Cardiac muscle cell (in vitro differentiated cells and primary cell): ENCODE data around the gene PPM1H. TPM values are rescaled to one million over a fixed set of nuclear protein-coding genes. Genes with fewer than 3 reads are reported as not detected.

Experiments used
- DNase-seq, 2 donors: peaks; one replicate each; pipeline versions ENCODE4 v3.0.0 to v3.0.0-alpha.2; 2010 to 2017; ENCODE audit warnings: low read depth in 1 of 2, low spot score in 1 of 2
- H3K27ac ChIP-seq: fragments of 200-600 bp; sonication (generic); 2 replicates; pipeline ENCODE4 v1.5.1; 2016
- H3K27me3 ChIP-seq: fragments of 200-600 bp; sonication (generic); 2 replicates; pipeline ENCODE4 v1.6.0; 2016; ENCODE audit warnings: control low read depth
- H3K36me3 ChIP-seq: fragments of 200-600 bp; sonication (generic); 2 replicates; pipeline ENCODE4 v1.5.1; 2016; ENCODE audit warnings: control low read depth
- H3K4me1 ChIP-seq: fragments of 200-600 bp; sonication (generic); 2 replicates; pipeline ENCODE4 v1.8.1; 2017; ENCODE audit warnings: low read depth, mild to moderate bottlenecking, mixed run types
- H3K4me3 ChIP-seq: fragments of 200-600 bp; sonication (generic); 2 replicates; pipeline ENCODE4 v1.5.1; 2016; ENCODE audit warnings: mild to moderate bottlenecking
- H3K9me3 ChIP-seq: fragments of 200-600 bp; sonication (generic); 2 replicates; pipeline ENCODE4 v1.5.1; 2017; ENCODE audit warnings: low read depth, mild to moderate bottlenecking, control low read depth
- CTCF ChIP-seq: IDR thresholded peaks from 2 replicates; pipeline ENCODE4 v1.5.1; 2012; ENCODE audit warnings: low read depth, mild to moderate bottlenecking, low read length
- polyA plus RNA-seq: library from polyadenylated mRNA; unstranded; fragments of >200 nt; fragmentation: Nextera tagmentation; extraction: Ambion mirVana; gene quantifications from 2 replicates; pipeline ENCODE4 v1.2.1, GENCODE V29; 2016
- total RNA-seq: library from RNA; depleted of rRNA; stranded (reverse); fragments of >200 nt; gene quantifications from 2 replicates; pipeline ENCODE4 v1.2.3, GENCODE V29; 2016

The PPM1H gene
- total and polyA plus RNA-seq, 2 experiments from 2014 or later = 2.9 to 3.3 TPM

DNA sequence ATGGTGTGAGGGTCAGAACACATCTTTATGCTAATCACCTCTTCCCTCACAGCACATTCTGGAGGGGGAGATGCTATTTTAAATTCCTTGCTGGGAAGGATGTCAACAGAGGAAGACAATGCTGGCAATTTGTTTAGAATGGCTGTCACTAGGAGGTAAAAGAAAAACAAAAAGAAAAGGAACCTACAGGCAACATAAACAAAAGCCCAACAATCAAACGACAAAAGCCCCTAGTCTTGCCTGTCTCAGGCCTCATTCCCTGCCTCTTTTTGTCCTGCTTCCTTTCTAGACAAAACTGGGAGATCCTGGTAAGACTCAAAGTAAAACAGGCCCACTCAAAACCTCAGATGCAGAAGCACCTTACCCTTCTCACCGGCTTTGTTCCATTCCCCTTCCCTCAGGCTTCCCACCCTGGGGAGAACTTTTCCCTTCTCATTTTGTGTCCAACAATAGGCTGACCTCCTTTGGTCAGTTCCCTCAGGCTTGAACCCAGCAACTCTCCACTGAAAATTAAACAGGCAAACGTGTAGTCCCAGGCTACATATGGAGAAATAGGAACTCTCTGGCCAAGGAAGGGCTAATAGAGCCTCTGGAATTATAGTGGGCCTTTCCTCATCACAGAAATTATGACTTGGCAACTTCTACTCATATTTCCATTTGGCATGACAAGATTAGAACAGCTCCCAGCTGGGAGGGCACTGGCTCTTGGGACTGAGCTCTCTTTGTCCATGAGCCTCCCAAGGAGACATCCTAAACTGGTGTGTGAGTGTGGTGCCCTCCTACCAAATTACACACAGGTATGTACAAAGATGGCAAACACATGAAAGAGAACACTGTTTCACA, 275.3 kb downstream of the PPM1H start:
- Histone ChIP-seq H3K9me3 (no peaks in the 10 kb centered on the region), H3K27me3 (no peaks in the 10 kb centered on the region), H3K36me3 (no peaks in the 10 kb centered on the region), H3K4me1 (no peaks in the 10 kb centered on the region), H3K27ac (no peak overlapping the region), H3K4me3 (no peak overlapping the region)
- no peak for DNase-seq
- TF ChIP-seq CTCF = no peak

GRCh38 chr12:62658910-62659309, 276.0 kb downstream of the PPM1H start:
- DNase-seq = no peak
- Histone ChIP-seq H3K27me3 (no peaks in the 10 kb centered on the region), H3K9me3 (no peaks in the 10 kb centered on the region), H3K36me3 (no peaks in the 10 kb centered on the region), H3K4me3 (no peak overlapping the region), H3K4me1 (no peaks in the 10 kb centered on the region), H3K27ac (no peak overlapping the region)
- no peak for TF ChIP-seq CTCF

GRCh38 chr12:62657363-62657632, 277.7 kb downstream of the PPM1H start:
- H3K4me3 ChIP-seq = no peak overlapping the region
- H3K27ac ChIP-seq = no peak overlapping the region
- H3K36me3 ChIP-seq = no peaks in the 10 kb centered on the region
- DNase-seq = no peak
- H3K9me3 ChIP-seq = no peaks in the 10 kb centered on the region
- H3K4me1 ChIP-seq = peaks cover 8% of the 10 kb centered on the region
- H3K27me3 ChIP-seq = no peaks in the 10 kb centered on the region
- no peak for TF ChIP-seq CTCF

- no peaks in the 10 kb centered on the region for H3K27me3 ChIP-seq
- DNase-seq = no peak
- no peak for TF ChIP-seq CTCF
- no peaks in the 10 kb centered on the region for H3K9me3 ChIP-seq
- H3K27ac ChIP-seq = no peak overlapping the region
- H3K4me3 ChIP-seq = no peak overlapping the region
- no peaks in the 10 kb centered on the region for H3K36me3 ChIP-seq
- H3K4me1 ChIP-seq = peaks cover 13% of the 10 kb centered on the region
Observed at GRCh38 chr12:62656591-62657362, 278.2 kb downstream of the PPM1H start.

GRCh38 chr12:62655666-62656151, 279.2 kb downstream of the PPM1H start:
- no peaks in the 10 kb centered on the region for H3K27me3 ChIP-seq
- H3K4me3 ChIP-seq = no peak overlapping the region
- H3K27ac ChIP-seq = no peak overlapping the region
- peaks cover 22% of the 10 kb centered on the region for H3K4me1 ChIP-seq
- H3K9me3 ChIP-seq = no peaks in the 10 kb centered on the region
- no peak for DNase-seq
- H3K36me3 ChIP-seq = no peaks in the 10 kb centered on the region
- no peak for TF ChIP-seq CTCF
